Measurements from ENCODE around the gene FER.

FER gene

GRCh38 chr5:108924457-108924961 is 176.8 kb downstream of the FER start:
- H3K4me3 ChIP-seq (ENCODE audit: control insufficient read depth, low read depth, low read length) = no peak overlapping the region
- TF ChIP-seq CTCF (conservative IDR thresholded peaks at IDR 0.05; ENCODE audit: control insufficient read depth, insufficient read depth, low read depth, low read length) = peak; percentile 20
- no peak for DNase-seq (ENCODE audit: low read depth)

GRCh38 chr5:108925073-108925472 is 177.4 kb downstream of the FER start:
- no peak for TF ChIP-seq CTCF (conservative IDR thresholded peaks at IDR 0.05; ENCODE audit: control insufficient read depth, insufficient read depth, low read depth, low read length)
- H3K4me3 ChIP-seq (ENCODE audit: control insufficient read depth, low read depth, low read length) = no peak overlapping the region
- DNase-seq (ENCODE audit: low read depth) = no peak

GRCh38 chr5:108930107-108930506 is 182.4 kb downstream of the FER start:
- no peak for TF ChIP-seq CTCF (conservative IDR thresholded peaks at IDR 0.05; ENCODE audit: control insufficient read depth, insufficient read depth, low read depth, low read length)
- no peak for DNase-seq (ENCODE audit: low read depth)
- H3K4me3 ChIP-seq (ENCODE audit: control insufficient read depth, low read depth, low read length) = no peak overlapping the region

- no peak for DNase-seq (ENCODE audit: low read depth)
- no peak for TF ChIP-seq CTCF (conservative IDR thresholded peaks at IDR 0.05; ENCODE audit: control insufficient read depth, insufficient read depth, low read depth, low read length)
- no peak overlapping the region for H3K4me3 ChIP-seq (ENCODE audit: control insufficient read depth, low read depth, low read length)
These were observed 187.9 kb downstream of the FER start for GRCh38 chr5:108935611-108936010.

- no peak overlapping the region for H3K4me3 ChIP-seq (ENCODE audit: control insufficient read depth, low read depth, low read length)
- DNase-seq (ENCODE audit: low read depth) = no peak
- TF ChIP-seq CTCF (conservative IDR thresholded peaks at IDR 0.05; ENCODE audit: control insufficient read depth, insufficient read depth, low read depth, low read length) = no peak
These were observed 189.5 kb downstream of the FER start for GRCh38 chr5:108937221-108937620.

- no peak for TF ChIP-seq CTCF (conservative IDR thresholded peaks at IDR 0.05; ENCODE audit: control insufficient read depth, insufficient read depth, low read depth, low read length)
- no peak for DNase-seq (ENCODE audit: low read depth)
- H3K4me3 ChIP-seq (ENCODE audit: control insufficient read depth, low read depth, low read length) = no peak overlapping the region
These were observed 192.8 kb downstream of the FER start for GRCh38 chr5:108940506-108940905.

- no peak for TF ChIP-seq CTCF (conservative IDR thresholded peaks at IDR 0.05; ENCODE audit: control insufficient read depth, insufficient read depth, low read depth, low read length)
- DNase-seq (ENCODE audit: low read depth) = no peak
- no peak overlapping the region for H3K4me3 ChIP-seq (ENCODE audit: control insufficient read depth, low read depth, low read length)
These were observed 194.0 kb downstream of the FER start for GRCh38 chr5:108941746-108942145.
